ENCODE data around the gene ADARB1. TPM values are rescaled to one million over a fixed set of nuclear protein-coding genes. Genes with fewer than 3 reads are reported as not detected.

Gene ADARB1
- total RNA-seq, 1 experiment from 2014 or later = 14.6 TPM

GRCh38 chr21:45032332-45032731, 42.0 kb upstream of the ADARB1 start:
- no peak overlapping the region for H3K27ac Mint-ChIP-seq
- ChIA-PET CTCF (interaction anchor here (0.6 to 1.1 kb wide), 2 partner anchors 83 to 290 kb away, joined by 3 to 5 read pairs; no protein-coding TSS in a partner anchor), POLR2A (no interaction called here)
- peaks cover 30% of the 10 kb centered on the region for H3K4me1 Mint-ChIP-seq
- DNase-seq (ENCODE audit: low spot score) (no peak), ATAC-seq (no peak)
- peaks cover 18% of the 10 kb centered on the region for H3K27me3 Mint-ChIP-seq (ENCODE audit: low read depth)
- no peak overlapping the region for H3K4me3 Mint-ChIP-seq
- TF ChIP-seq TEAD4 (CRISPR knock-in tag; IDR thresholded peaks at IDR 0.05) (no peak), ZNF671 (CRISPR knock-in tag; IDR thresholded peaks at IDR 0.05) (no peak), CDX4 (CRISPR knock-in tag; IDR thresholded peaks at IDR 0.05; ENCODE audit: borderline replicate concordance) (no peak), TEAD1 (CRISPR knock-in tag; IDR thresholded peaks at IDR 0.05) (no peak), GABPB1 (CRISPR knock-in tag; IDR thresholded peaks at IDR 0.05) (no peak), IRF1 (CRISPR knock-in tag; IDR thresholded peaks at IDR 0.05) (no peak), STAT6 (CRISPR knock-in tag; conservative IDR thresholded peaks at IDR 0.05; ENCODE audit: low read depth) (no peak), TCF7 (CRISPR knock-in tag; IDR thresholded peaks at IDR 0.05; ENCODE audit: low read depth) (no peak), HMGXB4 (CRISPR knock-in tag; IDR thresholded peaks at IDR 0.05) (no peak)
- peaks cover 9% of the 10 kb centered on the region for H3K36me3 Mint-ChIP-seq
- H3K9me3 Mint-ChIP-seq = peaks cover 17% of the 10 kb centered on the region

- Mint-ChIP-seq H3K27ac (no peak overlapping the region), H3K36me3 (peaks cover 9% of the 10 kb centered on the region), H3K4me3 (no peak overlapping the region), H3K27me3 (ENCODE audit: low read depth) (peaks cover 18% of the 10 kb centered on the region), H3K4me1 (peaks cover 30% of the 10 kb centered on the region), H3K9me3 (peaks cover 19% of the 10 kb centered on the region)
- no peak for DNase-seq (ENCODE audit: low spot score)
- ChIA-PET CTCF (no interaction called here), POLR2A (no interaction called here)
- no peak for ATAC-seq
- no peak for TF ChIP-seq FOXP1 (CRISPR knock-in tag; IDR thresholded peaks at IDR 0.05; ENCODE audit: borderline replicate concordance)
- no peak for TF ChIP-seq FOXP4 (CRISPR knock-in tag; IDR thresholded peaks at IDR 0.05)
- TF ChIP-seq SP1 (CRISPR knock-in tag; conservative IDR thresholded peaks at IDR 0.05) = no peak
- no peak for TF ChIP-seq SOX15 (CRISPR knock-in tag; IDR thresholded peaks at IDR 0.05)
- TF ChIP-seq HMGXB4 (CRISPR knock-in tag; IDR thresholded peaks at IDR 0.05) = no peak
- no peak for TF ChIP-seq ELF4 (CRISPR knock-in tag; IDR thresholded peaks at IDR 0.05; ENCODE audit: low read depth)
- no peak for TF ChIP-seq ZBTB21 (CRISPR knock-in tag; IDR thresholded peaks at IDR 0.05; ENCODE audit: borderline replicate concordance)
- TF ChIP-seq NR1H2 (CRISPR knock-in tag; IDR thresholded peaks at IDR 0.05) = no peak
- no peak for TF ChIP-seq ZNF512 (CRISPR knock-in tag; IDR thresholded peaks at IDR 0.05; ENCODE audit: borderline replicate concordance)
- no peak for TF ChIP-seq FOXK1 (CRISPR knock-in tag; IDR thresholded peaks at IDR 0.05)
- no peak for TF ChIP-seq MAX (CRISPR knock-in tag; IDR thresholded peaks at IDR 0.05)
- no peak for TF ChIP-seq CREM (CRISPR knock-in tag; IDR thresholded peaks at IDR 0.05)
- TF ChIP-seq NFYB (CRISPR knock-in tag; conservative IDR thresholded peaks at IDR 0.05; ENCODE audit: low read depth) = no peak
Observed at GRCh38 chr21:45032977-45033710, 41.2 kb upstream of the ADARB1 start.

Measured in WTC11 (cell line).